Midbrain (tissue), 1 donor: Measurements from ENCODE around the gene KCNJ1.

ENCODE experiments used
- DNase-seq: peaks from one replicate; lab custom pipeline; 2025; lab: John Stamatoyannopoulos, UW

KCNJ1 gene

DNA sequence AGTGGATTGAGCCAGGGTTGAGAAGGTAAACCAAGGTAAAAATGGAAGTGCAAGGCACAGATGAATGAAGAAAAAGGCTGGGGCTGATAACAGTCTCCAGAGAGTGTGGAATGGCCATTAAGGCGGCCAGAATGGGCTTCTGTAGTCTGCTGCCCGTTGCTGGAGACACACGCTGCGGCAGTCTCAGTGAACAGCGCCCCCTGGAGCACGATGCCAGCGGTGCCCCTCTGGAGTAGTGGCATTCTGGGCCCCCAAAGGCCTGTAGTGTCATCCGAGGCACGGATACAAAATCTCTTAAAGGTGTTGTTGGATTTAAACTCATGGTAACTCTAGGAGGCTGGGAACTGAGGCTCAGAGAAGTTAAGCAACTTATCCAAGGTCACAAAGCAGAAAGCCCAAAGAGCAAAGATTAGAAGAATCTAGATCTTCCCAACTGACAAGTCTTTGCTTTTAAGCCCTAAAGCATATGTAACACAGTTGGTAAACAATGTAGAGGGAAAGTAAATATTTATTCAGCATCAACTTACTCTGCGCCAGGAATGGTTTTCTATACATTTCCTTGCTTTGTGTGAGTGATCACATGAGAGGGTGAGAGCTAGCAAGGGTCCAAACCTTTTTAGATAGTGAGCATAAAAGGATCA is 18.2 kb downstream of the KCNJ1 start:
- DNase-seq = no peak

DNA sequence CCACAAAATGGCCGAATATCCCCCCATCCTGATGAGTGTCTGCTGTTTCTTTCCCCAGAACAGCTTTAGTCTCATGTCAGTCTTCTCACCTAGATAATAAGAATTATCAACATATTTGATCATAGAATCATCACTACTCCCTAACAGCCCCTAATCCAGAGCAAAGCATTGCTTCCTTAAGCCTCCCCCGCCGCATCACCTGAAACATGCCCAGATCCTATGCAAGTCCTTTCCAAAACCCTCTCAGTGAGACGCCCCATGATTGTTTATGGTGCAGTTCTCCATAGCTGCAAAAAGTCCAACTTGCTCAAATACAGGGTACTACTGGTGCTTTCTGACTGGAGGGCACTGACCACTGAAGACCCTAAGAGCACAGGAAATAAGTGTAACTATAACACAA is 20.1 kb downstream of the KCNJ1 start:
- no peak for DNase-seq

DNA sequence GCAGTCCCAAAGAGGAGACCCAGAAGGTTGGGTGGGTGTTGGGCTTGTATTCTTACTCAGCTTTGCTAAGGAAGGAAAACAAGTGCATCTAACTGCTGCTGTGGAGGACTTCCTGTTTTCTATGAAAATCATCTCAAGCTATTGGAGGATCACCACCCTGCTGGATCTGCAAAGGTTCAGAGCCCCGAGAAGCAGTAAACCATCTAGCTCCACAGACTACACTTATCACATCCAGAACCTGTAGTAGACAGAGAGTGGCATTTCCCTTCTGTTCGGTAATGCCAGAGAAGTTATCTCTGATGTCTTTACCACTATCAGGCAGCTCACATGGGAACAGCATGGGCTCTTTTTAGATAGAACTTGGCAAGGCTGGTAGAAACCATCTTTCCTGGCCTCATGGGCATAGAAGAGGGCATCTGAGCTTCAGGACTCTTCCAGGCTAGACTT is 21.7 kb downstream of the KCNJ1 start:
- no peak for DNase-seq

DNA sequence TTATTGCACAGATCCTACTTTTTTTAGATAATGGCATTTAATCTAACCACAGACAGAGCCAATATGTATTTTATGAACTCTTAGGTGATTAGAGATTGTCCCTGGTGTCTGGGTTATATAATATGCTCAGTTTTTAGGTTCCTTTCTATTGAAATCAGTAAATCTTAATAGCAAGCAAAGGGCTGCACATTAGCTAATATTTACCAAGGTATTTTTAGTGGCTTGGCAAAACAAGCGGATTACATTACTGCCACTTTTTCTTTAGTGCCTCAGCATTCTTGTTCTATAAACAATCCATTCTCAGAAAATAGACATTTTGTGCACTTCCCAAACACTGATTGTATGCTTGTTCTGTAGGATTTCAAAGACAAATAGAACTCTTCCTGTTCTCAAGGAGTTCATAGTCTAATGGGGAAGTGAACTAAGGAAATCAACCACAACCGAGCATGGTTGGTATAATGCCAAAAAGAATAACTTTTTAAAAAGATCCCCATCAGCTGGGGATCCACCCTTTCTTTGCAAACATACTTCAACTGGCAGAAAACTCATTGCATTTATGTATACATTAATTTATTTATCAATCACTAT is 23.8 kb downstream of the KCNJ1 start:
- DNase-seq = no peak

DNA sequence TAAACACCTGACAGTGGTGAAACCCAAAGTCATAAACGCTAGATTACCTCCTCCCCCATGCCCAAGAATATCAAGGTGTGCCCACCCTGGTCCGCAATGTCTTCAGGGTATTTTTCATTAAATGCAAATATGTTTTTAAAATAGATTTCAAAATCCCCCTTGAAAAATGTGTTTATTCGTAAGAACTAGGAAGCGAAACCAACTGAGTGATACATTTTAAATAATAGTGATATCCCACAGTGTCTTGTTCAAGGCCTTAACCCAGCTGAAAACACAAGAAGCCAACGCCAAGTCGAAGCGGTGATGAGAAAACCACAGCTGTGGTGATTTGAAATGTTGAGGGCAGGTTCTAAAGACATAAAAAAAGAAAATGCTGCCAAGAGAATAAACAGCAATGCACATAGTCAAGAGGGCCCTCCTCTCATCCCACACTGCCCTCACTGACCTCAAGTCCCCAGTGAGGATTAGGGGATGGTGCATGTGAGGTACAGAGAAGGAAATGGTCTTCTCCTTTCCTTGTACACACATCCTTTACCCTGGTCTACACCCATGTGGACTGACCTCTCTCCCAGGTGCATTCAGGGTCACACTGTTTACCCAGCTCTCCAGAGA is 25.5 kb downstream of the KCNJ1 start:
- no peak for DNase-seq

DNA sequence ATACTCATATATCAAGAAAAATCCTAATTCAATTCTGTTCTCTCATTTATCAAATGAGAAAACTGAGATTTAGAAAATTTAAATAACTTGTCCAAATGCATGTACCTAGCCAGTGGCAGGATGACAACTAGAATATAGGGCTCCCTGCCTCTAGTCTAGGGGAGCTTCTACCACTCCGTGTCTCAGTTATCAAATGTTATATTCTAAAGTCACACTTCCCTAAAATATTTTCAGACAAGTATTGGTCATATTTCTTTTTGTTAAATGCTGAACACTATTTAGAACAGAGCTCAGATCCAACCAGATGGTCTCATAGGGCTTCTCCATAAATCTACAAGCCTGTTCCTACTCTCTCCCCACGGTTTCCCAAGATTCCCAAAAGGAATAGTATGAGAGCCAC is 26.3 kb downstream of the KCNJ1 start:
- no peak for DNase-seq

DNA sequence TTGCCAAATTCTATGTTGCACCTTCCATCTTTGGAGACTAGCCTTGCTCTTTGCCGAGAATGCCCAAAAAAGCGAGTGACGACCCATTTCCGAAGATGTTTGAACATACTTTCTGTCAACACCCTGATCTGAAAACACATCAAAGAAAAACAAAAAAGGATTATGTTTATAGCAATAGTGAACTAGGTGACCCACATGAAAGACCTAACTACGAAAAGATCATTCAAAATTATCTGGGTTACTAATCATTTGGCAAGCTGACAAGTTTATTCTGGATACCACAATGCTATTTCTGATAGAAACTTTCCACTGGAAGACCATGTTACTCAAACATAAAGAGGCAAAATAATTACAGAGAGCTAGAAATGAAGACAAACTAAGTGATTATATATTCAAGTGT is 27.0 kb downstream of the KCNJ1 start:
- DNase-seq = no peak

DNA sequence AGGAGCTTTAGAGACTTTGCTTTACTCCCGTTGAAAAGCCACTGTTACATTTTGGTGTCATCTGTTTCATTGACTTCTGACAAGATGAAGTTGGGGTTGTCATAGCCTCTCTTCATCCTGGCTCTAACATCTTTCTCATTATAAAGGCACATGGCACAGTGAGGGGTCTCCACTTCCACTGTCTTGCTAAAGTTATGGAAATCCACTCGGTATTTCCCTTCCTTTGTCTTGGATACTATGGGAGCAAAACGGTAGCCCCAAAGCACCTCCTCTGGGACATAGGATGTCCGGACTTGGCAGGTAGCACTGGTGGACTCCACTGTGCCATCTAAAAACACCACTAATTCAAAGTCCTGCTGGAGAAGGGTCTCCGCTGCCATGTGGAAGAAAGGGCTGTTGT is 28.0 kb downstream of the KCNJ1 start:
- DNase-seq = no peak

DNA sequence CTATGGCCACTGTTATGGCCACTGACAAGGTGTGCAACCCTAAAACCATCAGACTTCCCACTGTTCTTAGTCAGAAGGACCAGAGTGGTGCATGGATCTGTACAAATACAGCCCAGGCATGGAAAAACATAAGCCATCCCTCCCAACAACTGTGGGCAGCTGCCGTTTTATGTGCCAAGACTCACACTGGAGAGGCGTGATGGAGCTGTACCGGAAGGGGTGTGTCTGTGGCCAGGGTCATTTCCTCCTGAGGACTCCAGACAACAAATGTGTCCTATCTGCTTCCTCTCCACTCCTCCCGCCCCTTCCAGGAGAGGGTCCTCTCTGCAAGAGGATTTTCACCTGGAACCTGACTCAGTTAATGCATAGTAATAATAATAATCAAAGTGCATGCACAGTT is 29.5 kb downstream of the KCNJ1 start:
- no peak for DNase-seq

DNA sequence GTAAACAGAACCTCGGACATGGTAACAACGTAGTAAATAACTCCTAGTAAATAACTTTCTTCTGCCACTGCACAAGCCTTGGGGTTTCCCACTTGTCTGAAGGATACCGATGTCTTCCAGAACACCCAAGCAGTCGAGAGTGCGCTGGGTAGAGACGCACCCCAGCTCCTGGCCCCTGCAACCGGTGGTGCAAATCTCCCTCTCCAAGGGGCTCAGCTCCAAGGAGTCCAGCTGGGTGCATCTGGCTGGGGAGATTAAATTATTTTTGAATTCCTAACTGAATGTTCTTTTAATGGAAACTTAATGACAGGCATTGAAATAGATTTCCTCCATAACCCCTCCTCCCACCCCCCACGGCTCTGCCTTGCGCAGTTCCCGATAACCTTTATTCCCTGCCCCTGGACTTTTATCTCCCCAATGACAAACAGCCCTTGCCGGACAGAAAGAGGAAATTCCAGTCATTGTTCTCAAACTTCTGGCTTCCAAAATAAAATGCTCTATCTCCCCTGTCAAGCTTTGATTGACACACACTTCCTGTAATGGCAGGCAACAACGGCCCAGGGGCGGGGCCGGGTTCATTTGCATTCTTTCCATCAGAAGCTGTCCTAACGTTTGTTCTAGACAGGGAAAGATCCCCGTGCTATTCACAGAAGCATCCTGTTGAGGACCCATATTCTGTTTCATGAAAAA is 31.2 kb downstream of the KCNJ1 start:
- DNase-seq = no peak

DNA sequence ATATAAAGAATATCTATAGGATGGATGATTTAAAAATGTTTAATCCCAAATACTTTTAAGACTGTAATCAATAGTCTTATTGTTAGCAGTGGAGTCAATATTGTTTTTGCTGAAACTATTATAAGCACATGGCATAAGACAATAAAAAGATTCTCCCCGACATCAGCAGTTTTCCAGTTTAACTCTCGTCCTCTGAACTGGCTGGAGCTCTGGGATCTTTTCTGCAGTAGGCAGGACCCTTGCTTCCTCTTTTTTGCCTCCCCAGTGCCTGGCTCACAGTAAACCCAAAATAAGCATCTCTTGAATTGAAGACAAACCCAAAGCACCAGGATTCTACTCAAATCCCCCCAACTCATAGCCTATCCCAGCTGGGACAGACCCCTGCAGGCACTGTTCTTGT is 32.9 kb downstream of the KCNJ1 start:
- DNase-seq = no peak

DNA sequence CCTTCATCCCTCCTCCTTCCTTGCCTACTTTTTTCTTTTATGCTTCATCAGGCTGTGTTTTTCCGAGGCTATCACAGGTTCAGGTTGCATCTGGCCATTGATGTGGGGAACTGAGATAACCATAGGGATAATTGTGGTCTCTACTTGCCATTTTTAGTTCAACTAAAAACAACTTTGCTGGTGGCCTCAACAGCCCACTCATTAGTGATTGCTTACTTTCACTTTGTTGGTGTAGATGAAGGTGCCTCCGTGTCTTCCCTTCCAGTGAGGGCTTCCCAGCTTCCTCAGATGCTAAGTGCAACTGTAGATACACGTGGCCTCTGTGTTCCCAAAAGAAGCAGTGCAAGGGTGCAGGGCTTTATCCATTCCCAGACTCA is 35.0 kb downstream of the KCNJ1 start:
- no peak for DNase-seq

DNA sequence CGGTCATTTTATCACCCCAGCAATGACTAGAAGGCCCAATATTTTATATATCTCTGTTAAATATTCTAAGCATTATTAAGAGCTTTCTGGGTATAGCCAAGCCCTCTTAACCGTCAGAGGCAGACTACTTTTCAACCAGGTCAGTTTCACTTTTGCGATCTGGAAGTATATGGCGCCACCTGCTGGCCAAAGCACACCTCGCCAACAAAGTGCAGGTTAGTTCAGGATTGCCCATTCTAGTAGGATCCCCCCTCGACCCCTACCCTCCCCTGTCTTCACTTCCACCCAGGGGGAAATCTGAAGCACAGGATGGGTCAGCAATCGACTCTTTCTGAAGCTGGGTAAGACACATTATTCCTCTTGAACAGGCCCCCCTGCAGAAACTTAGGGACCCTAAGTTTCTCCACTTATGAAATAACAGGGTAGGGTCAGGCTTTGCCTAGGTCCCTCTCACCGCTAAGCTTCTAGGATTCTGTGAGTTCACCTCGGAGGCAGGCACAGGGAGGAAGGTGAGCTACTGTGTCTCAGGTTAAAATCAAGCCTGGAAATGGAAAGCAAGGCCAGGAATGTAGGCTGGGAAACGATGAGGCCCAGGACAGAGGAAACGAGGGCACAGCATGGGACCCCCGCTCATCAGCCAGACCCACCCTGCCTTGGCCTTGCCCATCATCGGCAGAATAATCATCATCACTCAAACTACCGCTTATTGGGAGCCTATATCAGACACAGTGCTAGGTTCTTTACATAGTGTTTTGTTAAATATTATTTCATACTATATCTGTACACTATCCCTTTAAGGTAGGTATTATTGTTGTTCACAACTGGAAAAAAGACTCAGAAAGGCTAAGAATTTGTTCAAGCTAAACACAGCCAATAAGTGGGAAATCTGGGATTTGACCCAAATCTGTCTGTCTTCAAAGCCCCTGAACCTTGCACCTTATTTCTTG is 35.6 kb downstream of the KCNJ1 start:
- peak; percentile 87 for DNase-seq

DNA sequence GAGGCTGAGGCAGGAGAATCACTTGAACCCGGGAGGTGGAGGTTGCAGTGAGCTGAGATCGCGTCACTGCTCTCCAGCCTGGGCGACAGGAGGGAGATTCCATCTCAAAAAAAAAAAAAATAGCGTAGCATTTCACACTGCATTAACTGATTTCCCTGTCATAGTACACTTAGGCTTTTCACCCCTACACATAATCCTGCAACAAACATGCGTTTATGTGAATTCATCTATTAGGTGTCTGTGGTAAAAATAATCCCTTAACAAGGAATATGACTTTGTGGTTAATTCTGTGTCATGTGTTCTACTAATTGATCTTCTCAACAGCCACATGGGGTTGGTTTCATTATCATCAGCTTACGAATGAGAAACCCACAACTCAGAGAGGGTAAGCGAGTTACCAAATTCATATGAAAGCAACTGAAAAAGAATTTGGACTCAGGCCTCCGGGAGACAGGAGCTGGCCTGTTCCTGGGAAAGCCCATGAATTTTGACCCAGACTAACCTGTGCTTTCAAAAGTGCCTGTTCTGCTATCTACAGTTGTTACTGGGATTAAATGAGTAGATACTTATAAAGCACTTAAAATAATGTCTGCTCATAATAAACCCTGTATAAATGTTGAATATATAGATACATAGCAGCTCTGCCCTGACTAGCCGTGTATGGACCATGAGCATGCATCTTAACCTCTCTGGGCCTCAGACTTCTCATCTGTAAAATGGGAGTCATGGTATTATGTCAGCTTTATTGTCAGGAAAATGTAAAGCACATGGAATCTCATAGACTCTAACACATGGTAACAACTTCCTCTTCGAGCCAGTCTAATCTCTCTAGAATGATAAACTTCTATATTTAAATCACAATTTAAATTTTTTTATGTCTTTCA is 36.6 kb downstream of the KCNJ1 start:
- DNase-seq = no peak

DNA sequence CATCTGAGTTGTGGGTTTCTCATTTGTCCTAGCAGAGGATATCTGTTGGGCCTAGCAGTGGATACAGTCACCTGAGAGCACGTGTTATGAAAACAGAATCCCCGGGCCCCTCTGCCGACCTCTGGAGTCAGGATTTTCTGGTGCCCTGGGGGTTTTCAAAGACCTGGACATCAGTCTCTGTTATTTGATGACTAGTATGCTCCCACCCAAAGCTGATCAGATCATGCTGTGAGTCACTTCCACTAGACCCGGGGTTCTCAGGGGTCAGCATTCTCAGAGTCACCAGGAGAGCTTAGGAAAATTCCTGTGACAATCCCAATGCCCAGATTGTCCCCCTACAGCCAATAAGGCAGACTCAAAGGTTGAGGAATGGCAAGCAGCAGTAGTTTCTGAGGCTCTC is 38.7 kb downstream of the KCNJ1 start:
- DNase-seq = no peak

DNA sequence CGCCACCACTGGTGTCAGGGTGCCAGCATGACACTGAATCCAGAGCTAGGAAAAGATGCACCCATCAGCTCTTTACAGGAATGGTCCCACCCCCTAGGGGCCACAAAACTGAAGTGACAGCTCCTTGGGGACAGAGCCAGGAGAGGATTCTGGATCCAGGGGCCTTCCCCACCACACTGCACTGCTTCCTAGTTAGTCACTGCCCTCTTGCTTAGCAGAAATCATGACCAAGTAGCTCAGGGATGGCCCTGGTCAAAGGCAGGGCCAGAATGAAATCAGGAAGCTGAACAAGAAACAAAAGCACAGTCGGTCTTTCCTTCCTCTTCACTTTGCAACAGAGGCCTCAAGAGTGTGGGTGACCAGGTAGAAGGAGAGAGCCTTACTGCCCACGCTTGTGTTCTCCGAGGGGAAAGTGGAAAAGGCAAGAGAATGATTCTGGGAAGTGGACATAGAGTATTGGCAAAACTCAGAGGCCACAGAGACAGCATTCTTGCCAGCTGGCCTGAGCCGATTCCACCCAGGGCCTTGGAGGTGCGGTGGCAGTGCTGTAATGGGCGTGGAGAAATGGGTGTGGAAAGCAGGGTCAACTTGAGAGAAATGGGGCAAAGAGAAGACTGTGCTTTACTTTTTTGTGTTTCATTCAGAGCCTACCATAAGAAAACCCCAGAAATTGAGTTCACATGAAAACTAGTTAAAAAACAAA is 39.8 kb downstream of the KCNJ1 start:
- no peak for DNase-seq

DNA sequence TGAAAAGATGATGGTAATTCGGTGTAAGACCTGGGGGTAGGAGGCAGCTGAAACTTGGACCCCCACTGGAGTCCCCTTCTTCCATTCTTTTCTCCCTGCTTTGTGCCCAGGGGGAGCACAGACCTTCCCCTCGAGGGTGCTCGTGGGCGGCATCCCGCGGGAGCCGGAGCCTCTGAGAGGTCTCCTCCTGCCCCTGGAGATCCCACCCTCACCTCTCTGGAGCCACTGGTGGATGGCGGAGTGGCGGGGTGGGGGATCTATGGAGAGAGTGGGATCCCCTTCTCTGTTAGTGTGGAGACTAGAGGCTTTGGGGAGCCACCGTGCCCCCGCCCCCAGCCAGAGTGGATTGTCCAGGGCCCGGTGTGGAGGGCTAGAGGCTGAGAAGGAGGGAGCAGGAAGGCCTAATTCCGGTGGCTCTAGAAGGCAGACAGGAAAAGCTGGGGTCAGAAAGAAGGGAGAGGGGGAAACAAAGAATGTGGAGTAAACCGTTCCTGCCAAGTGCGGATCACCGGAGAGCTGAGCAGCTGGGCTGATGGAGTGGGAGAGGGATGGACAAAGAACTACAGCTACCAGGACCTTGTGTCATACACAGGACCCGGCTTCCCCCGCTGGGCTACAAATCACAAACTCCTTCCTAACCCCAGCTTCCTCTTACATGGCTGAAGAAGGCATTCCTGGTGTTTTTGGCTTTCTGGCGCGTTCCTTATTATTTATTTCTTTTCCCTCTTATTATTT is 41.9 kb downstream of the KCNJ1 start:
- DNase-seq = no peak

DNA sequence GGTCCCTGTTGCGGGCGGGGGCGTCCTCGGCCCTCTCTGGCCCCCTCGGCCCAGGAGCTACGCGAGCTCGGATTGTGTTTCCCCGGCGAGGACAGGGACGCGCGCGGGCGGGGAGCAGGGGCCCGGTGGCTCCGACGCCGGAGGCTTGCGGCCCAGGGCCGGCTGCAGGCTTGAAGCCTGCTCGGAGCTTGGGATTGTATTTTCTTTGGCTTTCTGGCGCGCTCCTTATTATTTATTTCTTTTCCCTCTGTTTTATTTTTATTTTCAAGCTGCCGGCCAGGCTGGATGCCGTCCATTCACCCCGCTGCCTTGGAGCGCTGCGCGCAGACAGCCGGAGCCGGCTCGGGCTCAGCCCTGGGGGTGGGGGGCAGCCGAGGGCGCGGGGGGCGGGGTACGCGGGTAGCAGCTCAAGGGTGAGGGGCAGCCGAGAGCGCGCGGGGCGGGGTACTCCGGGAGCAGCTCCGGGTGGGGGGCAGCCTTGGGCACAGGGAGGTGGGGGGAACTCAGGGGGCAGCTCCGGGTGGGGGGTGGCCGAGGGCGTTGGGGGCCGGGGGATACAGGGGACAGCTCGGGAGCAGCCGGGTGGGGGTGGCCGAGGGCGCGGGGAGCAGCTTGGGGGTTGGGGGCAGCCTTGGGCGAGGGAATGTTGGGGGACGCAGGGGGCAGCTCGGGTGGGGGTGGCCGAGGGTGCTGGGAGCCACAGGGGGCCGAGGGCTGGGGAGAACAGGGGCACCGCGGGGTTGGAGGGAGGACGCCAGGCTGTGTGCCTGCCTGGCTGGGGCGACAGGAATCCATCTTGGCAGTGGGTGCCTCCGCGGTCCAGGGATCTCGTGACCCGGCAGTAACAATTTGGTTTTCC is 42.7 kb downstream of the KCNJ1 start:
- DNase-seq = no peak

DNA sequence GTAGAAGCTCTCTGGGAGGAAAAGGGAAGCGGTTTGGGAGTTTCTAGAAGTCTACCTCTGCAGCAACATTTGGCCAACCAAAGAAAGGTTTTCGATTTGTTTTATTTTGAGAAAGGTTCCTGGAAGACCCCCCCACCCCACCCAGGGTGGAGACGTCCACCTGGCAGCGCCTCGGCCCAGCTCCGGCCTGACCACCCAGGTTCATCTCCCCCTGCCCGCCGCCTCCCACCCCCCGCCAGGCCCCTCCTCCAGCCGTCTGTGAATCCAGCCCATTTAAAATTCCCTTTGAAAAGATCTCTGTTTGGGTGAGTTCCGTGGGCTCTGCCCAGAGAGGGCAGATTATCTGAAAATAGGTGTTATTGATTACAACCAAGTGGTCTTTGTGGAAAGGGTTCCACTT is 43.3 kb downstream of the KCNJ1 start:
- no peak for DNase-seq
